ENCODE measurements around the gene RCAN2.

Gene RCAN2

DNA sequence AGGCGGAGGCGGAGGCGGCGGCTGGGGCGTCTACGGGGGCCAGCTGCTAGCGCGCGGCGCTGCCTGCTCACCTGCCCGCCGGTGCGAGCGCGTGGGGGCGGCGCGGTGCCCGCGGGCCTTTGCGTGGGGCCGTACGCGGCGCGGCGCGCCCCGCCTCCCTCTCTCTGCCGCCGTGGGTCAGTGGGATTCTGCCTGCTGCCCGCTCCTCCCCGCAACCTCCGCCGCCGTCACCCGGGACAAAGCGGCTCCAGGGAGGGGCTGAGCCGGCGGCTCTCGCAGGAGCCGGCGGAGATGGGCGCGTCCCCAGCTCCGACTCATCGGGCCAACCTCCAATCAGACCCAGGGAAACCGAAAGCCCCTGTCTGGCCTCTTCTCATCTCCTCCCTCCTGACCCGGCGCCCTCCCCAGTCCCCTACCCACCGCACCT lies at the start of gene RCAN2:
TSS of gene RCAN2 (minus strand) at position 249 of the 427 bp plus-strand sequence.
- peak in 1 of 2 donors; percentile 8 for DNase-seq (ENCODE audit: low read depth in 2 of 2)

- no peak for DNase-seq (ENCODE audit: low read depth in 2 of 2)
Measured at GRCh38 chr6:46539866-46540265, 48.6 kb upstream of the RCAN2 start.

DNA sequence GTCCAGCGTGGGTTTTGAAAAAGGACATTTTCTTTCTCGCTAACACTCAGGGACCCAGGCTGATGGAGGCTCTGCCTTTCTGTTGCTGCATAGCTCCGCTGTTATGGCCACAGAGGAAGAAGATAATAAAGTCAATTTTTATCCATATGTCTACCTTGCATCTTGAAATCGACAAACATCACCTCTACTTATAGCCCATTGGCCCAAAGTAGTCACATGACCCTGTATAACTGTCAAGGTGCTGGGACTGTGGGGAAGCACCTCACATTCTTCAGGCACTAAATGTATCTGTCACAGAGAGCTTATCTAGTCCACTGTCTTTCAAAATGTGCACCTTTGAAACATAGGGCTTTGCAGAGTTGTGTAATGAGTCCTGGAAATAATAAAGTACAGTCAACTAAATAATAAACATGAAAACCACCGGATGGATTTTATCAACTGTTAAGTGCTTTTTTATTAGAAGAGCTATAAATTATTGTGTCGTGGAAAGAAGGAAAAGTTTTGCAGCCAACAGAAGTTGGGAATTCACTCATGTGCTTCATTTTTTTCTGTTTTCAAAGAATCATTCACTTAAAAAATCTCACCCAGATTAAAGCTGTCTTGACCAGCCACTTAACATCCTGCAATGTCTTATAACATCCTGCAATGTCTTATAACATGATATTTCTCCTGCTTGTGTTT lies 47.7 kb upstream of the RCAN2 start:
- no peak for DNase-seq (ENCODE audit: low read depth in 2 of 2)

DNA sequence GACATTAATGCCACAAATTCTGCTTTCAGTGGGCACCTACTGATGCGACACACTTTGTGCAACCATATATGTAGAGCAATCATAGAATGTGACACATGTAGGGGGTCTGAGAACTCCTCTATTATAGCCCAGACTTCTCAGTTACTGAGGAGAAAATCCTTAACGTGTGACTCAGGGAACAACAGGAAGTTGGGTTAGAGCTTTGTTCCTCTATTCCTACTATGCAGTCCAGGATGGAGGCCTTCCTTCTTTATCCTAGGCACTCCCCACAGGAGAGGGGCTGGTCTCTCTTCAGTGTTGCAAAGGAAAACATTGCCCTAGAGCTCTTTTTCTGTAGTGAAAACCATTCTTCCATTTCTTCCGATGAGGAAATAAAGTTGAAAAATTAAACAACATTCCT lies 39.6 kb upstream of the RCAN2 start:
- no peak for DNase-seq (ENCODE audit: low read depth in 2 of 2)

DNA sequence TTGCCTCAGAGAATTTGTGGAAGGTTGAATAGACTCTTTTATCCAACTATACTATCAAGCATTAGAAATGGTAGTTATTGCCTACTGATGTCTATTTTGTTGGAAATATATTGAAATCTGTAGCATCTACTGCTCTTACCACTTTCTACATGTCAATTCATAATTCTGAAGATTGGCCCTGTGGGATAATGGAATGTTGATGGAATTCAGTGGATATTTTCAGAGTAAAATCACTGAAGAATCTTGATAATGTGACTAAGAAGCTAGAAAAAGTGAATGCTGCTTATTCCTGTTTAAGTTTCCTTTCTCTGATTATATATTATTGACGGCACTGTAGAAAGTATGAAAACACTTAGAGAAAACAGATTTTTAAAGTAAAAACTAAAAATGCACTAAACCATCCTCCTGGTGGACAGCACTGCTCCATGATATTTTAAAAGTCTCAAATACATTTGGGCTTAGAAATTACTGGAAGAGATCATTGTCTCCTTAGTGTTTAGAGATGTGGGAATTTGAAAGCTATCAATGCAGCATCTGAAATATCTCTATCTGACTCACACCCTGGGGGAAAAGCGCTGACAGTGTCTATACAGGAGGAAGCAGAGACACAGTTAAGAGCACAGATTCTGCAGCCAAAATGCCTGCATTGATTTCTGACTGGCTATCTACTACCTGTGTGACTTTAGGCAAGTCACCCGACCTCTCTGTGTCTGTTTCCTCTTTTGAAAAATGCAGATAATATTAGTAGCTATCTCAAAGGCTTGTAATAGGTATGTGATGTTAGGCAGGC lies 37.9 kb upstream of the RCAN2 start:
- no peak for DNase-seq (ENCODE audit: low read depth in 2 of 2)

GRCh38 chr6:46526607-46527006 lies 35.4 kb upstream of the RCAN2 start:
- no peak for DNase-seq (ENCODE audit: low read depth in 2 of 2)

GRCh38 chr6:46525583-46525982 lies 34.3 kb upstream of the RCAN2 start:
- no peak for DNase-seq (ENCODE audit: low read depth in 2 of 2)

- DNase-seq (ENCODE audit: low read depth in 2 of 2): no peak
Measured at GRCh38 chr6:46521464-46521971, 30.3 kb upstream of the RCAN2 start.

DNA sequence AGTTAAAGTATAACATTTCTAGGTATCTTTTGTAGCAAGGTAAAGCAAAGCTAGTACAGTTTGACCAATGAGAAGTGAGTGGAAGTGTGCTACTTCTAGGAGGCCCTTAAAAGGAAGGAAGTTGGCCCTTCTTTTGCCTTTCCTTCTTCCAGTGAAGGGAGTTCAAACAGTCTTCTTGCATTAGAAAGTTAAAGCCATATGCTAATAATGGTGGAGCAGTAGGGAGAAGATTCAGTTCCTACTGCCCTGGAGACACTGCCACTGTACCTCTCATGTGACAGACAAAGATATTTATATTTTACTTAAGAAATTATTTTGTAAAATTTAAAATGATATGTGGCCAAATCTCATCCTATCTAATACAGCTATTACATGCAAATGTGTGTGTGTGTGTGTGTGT lies 26.0 kb upstream of the RCAN2 start:
- DNase-seq (ENCODE audit: low read depth in 2 of 2): no peak

DNA sequence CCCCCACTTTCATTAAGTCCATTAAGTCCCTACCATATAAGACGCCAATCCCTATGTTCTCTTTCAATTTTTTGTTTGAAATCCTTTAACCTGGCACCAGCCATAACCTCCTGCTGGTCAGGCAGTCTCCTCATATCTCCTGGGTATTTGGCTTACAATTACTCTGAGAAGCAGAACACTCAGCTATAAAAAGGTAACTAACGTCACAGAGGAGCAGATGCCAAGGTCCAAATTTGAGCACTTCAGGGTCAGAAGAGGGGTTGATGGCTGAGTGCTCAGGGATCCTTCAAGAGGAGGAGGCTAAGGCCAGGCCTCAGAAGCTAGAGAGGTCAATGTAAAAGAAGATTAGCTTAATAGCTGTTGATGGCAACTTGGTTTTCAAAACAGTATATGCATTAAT lies 22.3 kb upstream of the RCAN2 start:
- DNase-seq (ENCODE audit: low read depth in 2 of 2): no peak

- no peak for DNase-seq (ENCODE audit: low read depth in 2 of 2)
Measured at GRCh38 chr6:46511320-46511719, 20.1 kb upstream of the RCAN2 start.

DNA sequence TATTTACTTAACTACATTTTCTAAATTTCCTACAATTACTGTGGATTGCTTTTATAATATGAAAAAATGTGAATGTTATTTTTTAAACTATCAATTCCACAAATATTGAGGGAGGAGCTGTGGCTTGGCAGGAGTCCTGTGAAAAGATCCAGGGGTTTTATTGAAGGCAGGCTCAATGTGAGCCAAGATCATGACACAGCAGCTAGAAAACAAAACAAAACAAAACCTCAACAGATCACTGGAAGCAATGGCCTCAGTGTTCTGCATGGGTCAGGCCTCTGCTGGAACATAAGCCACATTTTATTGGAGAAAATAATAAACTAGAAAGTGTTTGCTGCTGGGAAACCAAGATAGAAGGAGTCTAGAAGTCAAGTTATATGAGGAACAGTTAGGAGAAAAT lies 19.4 kb upstream of the RCAN2 start:
- no peak for DNase-seq (ENCODE audit: low read depth in 2 of 2)

DNA sequence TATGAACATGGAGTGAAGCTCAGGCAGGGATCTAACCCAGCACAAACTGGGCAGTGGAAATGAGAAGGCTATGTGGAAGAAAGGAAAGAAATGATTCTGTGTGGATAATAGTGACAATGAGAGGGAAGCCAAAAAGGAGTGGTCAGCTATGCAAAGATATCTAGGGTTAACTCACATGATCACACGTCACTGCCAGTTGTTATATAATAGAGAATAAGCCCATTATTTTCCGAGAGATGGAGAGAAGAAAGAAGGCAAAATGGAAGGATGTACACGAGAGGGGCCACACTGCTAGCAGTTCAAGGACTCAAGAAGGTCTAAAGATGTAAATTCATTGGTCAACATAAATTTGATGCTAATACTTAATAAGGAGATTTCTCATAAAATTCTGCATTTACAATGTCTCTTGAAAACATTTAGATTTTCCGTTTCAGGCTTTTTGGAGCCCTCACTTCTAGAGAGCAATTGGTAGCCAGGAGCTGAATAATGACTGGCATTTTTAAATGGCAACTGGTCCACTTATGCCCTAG lies 18.8 kb upstream of the RCAN2 start:
- DNase-seq (ENCODE audit: low read depth in 2 of 2): no peak

- no peak for DNase-seq (ENCODE audit: low read depth in 2 of 2)
Measured at GRCh38 chr6:46509063-46509462, 17.8 kb upstream of the RCAN2 start.

DNA sequence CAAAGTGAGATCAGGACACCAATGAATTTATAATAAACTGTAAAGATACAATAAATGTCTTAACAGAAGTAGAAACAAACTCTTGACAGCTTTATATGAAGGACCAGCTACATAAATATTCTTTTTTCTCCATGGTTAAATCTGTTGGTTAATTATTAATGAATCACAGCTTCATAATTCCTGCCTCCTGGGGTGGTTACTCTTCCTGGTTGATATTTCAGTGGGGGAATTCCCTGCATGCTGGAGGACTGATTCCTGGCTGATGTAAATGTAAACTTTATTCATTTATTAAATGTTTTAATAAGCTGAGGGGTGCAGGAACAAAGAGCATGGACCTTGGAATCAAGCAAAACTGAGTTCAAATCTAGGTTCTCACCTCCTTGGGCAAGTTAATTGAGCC lies 16.2 kb upstream of the RCAN2 start:
- DNase-seq (ENCODE audit: low read depth in 2 of 2): no peak

DNA sequence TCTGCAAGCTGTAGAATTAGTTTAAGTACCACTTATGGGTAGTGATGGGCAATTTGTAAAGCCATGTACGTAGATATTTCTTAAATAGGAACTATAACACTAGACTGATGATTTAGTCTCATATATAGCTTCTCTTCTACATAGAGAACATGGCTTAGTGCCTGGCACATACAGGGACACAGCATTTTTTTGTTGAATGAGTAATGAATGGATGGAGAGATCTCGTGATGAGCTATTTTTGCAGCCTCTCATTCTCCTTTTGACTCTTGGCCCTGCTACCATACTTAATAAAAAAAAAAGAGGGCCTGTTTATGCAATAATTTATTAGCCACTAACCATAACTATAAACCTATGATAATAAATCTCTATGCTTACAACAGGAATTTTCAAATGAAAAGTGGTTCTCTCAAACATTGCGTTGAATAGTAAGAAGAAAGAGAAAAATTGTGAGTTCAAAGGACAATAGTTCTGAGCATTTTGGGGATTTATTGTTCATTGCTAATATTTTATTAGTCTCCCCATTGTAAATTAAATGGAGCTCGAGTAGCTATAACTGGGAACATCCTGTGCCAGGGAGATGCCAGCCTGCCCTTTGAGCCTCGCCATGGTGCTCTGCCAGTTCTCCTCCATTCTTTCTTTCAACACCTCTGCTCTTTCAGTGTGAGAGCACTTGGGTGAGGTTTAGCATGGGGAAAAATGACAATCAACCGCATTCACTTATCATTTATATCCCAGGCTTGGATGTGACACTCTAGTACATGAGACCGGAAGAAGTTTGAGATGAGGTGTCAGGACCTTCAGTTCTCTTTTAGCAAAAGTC lies 14.7 kb upstream of the RCAN2 start:
- DNase-seq (ENCODE audit: low read depth in 2 of 2): no peak

DNA sequence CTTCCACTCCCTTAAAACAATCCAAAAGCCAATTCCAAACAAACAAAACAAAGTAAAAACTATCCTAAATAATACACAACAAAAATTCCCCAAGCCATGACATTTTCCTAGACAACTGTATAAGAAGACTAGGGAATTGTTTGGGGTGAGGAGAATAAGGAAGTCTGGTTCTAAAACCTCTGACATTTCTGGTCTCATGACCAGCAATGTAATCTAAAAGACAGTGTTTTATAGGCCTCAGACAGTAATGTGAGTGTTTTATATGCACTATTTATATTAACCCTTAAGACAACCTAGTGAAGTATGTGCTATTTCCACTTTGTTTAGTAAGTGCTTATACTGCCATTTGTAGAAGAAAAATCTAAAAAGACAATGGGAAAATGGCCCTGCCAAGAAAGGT lies 13.0 kb upstream of the RCAN2 start:
- DNase-seq (ENCODE audit: low read depth in 2 of 2): no peak

GRCh38 chr6:46502486-46503119 lies 11.4 kb upstream of the RCAN2 start:
- DNase-seq (ENCODE audit: low read depth in 2 of 2): no peak

DNA sequence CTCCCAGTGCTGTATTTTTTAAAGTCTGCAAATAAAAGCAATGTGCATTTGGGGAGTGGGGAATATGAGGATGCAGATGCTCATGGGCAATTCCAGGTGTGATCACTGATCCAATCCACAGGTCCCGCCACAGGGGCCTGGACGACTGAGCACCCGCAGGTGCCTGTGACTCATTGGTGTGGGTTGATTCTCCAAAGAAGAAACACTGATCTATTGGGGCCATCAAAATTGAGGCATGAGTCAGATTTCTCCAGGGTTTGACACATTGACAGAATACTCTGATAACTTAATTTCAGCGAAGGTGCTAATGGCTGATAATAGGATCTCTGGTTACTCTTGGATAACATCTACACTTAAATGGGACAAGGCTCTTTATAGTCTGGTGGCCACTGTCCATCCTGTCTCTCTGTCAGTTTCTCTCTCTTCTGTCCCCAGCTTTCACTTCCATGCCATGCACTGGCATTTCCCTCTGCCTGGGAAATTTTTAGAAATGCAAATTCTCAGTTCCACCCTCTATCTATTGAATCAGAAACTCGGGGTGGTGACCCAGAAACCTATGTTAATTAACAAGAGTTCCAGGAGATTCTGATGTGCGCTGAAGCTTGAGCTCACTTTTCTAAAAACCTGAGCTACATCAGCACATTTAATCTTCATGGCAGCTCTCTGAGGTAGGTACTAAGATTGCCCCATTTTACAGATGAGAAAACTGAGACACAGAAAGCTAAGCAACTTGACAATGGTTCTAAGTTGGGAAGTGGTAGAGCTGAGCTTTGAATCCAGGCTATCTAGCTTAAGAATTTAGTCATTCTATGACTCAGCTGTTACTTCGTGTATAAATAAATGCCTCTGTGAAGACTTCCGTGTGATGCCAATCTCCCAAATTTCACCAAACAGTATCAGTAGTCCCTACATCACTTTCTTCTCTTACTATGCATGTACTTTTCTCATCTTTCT lies 10.2 kb upstream of the RCAN2 start:
- no peak for DNase-seq (ENCODE audit: low read depth in 2 of 2)

GRCh38 chr6:46500382-46500781 lies 9.1 kb upstream of the RCAN2 start:
- DNase-seq (ENCODE audit: low read depth in 2 of 2): no peak

Data from stimulated activated CD8-positive, alpha-beta memory T cell treated with anti-CD3 and anti-CD28 coated beads, Interleukin-15, amount 100 ng/mL, for 48 hours (primary cell).